RWPE2 (cell line): ENCODE data around the gene FAM118B.
"Not testable (repeated sequence)": the region's sequence is repeated elsewhere in the genome, so short reads cannot be mapped to it uniquely, and the experiment has no call there.

Experiments
- ATAC-seq: fragments of 200-7000 bp; cut with Tn5 transposase; 3 replicates; pipeline ENCODE4 v1.9.1; 2021; ENCODE audit warnings: low read depth
- DNase-seq: peaks from one replicate; pipeline ENCODE4 v3.0.0-alpha.2; 2020; ENCODE audit warnings: low spot score
- H3K27ac ChIP-seq: fragments of 450-650 bp; 2 replicates; pipeline ENCODE4 v1.5.1; 2017; ENCODE audit warnings: mild to moderate bottlenecking; ENCODE audit not compliant: poor library complexity, severe bottlenecking
- H3K27me3 ChIP-seq: fragments of 250-450 bp; sonication (Bioruptor Pico); 2 replicates; pipeline ENCODE4 v1.5.1; 2021; ENCODE audit warnings: mild to moderate bottlenecking, moderate library complexity; ENCODE audit not compliant: insufficient read depth, poor library complexity, severe bottlenecking
- H3K36me3 ChIP-seq: fragments of 250-450 bp; sonication (Bioruptor Pico); 2 replicates; pipeline ENCODE4 v1.5.1; 2020; ENCODE audit warnings: low read depth, mild to moderate bottlenecking, moderate library complexity
- H3K4me1 ChIP-seq: fragments of 250-450 bp; sonication (Bioruptor Pico); 2 replicates; pipeline ENCODE4 v1.5.1; 2021; ENCODE audit warnings: mild to moderate bottlenecking, moderate library complexity; ENCODE audit not compliant: insufficient read depth, poor library complexity, severe bottlenecking
- H3K4me3 ChIP-seq: fragments of 250-450 bp; sonication (Bioruptor Pico); 2 replicates; pipeline ENCODE4 v1.5.1; 2021; ENCODE audit warnings: mild to moderate bottlenecking, moderate library complexity; ENCODE audit not compliant: severe bottlenecking
- H3K9me3 ChIP-seq: fragments of 250-450 bp; sonication (Bioruptor Pico); 2 replicates; pipeline ENCODE4 v1.5.1; 2021; ENCODE audit warnings: mild to moderate bottlenecking, moderate library complexity; ENCODE audit not compliant: severe bottlenecking
- CTCF ChIP-seq: fragments of 450-650 bp; IDR thresholded peaks from one replicate; pipeline ENCODE4 v1.5.1; 2017; ENCODE audit warnings: mild to moderate bottlenecking, moderate library complexity; ENCODE audit not compliant: poor library complexity, severe bottlenecking

The FAM118B gene

GRCh38 chr11:126307706-126308105, 96.1 kb downstream of the FAM118B start:
- peak; percentile 58 for TF ChIP-seq CTCF
- no peak overlapping the region for H3K4me3 ChIP-seq
- H3K4me1 ChIP-seq = peaks cover 7% of the 10 kb centered on the region
- DNase-seq = no peak
- ATAC-seq = no peak
- H3K27ac ChIP-seq = no peak overlapping the region
- no peaks in the 10 kb centered on the region for H3K9me3 ChIP-seq
- H3K36me3 ChIP-seq = peaks cover 6% of the 10 kb centered on the region
- no peaks in the 10 kb centered on the region for H3K27me3 ChIP-seq

GRCh38 chr11:126308271-126308671, 96.7 kb downstream of the FAM118B start:
- ATAC-seq (no peak), DNase-seq (no peak)
- no peaks in the 10 kb centered on the region for H3K27me3 ChIP-seq
- no peak overlapping the region for H3K27ac ChIP-seq
- peaks cover 6% of the 10 kb centered on the region for H3K36me3 ChIP-seq
- H3K9me3 ChIP-seq = no peaks in the 10 kb centered on the region
- peaks cover 10% of the 10 kb centered on the region for H3K4me1 ChIP-seq
- H3K4me3 ChIP-seq = no peak overlapping the region
- no peak for TF ChIP-seq CTCF

- not testable (repeated sequence) for H3K4me3 ChIP-seq, H3K27me3 ChIP-seq, H3K36me3 ChIP-seq, ATAC-seq, DNase-seq, H3K9me3 ChIP-seq, H3K27ac ChIP-seq
- peaks cover 14% of the 10 kb centered on the region for H3K4me1 ChIP-seq
Observed at GRCh38 chr11:126308771-126309170, 97.2 kb downstream of the FAM118B start.

GRCh38 chr11:126310200-126310991, 98.8 kb downstream of the FAM118B start:
- Histone ChIP-seq H3K27ac (no peak overlapping the region), H3K27me3 (no peaks in the 10 kb centered on the region), H3K4me3 (no peak overlapping the region), H3K4me1 (peaks cover 7% of the 10 kb centered on the region), H3K9me3 (no peaks in the 10 kb centered on the region), H3K36me3 (peaks cover 13% of the 10 kb centered on the region)
- ATAC-seq (peak; percentile 91), DNase-seq (no peak)
- peak; percentile 90 for TF ChIP-seq CTCF

GRCh38 chr11:126310992-126311310, 99.4 kb downstream of the FAM118B start:
- Histone ChIP-seq H3K4me3 (no peak overlapping the region), H3K36me3 (peaks cover 13% of the 10 kb centered on the region), H3K4me1 (peaks cover 7% of the 10 kb centered on the region), H3K27ac (no peak overlapping the region), H3K9me3 (no peaks in the 10 kb centered on the region), H3K27me3 (no peaks in the 10 kb centered on the region)
- no peak for TF ChIP-seq CTCF
- DNase-seq (no peak), ATAC-seq (no peak)
